Measurements from ENCODE around the gene TM6SF1.

The TM6SF1 gene

DNA sequence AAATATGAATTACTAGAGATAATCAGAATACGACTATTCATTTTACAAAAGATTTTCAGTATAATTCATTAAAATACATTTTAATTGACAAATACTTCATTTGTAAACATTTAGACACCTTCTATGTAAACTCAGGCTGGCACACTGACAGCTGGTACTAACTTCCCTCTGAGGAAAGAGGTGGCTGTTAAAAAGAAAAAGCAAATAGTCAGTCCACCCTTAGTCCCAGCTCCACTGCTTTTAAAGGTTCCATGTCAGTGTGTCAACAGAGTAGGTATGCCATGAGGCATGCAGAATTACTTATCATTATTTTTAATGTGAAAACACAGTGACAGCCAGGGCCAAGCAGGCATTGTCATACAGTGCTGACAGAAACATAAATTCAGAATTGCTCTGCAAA, 16.1 kb downstream of the TM6SF1 start:
- no peaks in the 10 kb centered on the region for H3K27me3 ChIP-seq (replicated peaks; ENCODE audit: insufficient read depth, low read length)
- DNase-seq = no peak
- H3K27ac ChIP-seq (ENCODE audit: low read length) = no peak overlapping the region
- no peaks in the 10 kb centered on the region for H3K79me2 ChIP-seq (ENCODE audit: low read length)
- H3K4me3 ChIP-seq (ENCODE audit: low read length) = no peak overlapping the region
- H3K4me2 ChIP-seq (ENCODE audit: low read depth, low read length) = no peak overlapping the region
- H3K9me2 ChIP-seq (replicated peaks; ENCODE audit: insufficient read depth, low read length) = no peaks in the 10 kb centered on the region
- no peaks in the 10 kb centered on the region for H3K4me1 ChIP-seq (ENCODE audit: low read length)
- H3F3A ChIP-seq (ENCODE audit: insufficient read depth, low read length) = no peaks in the 10 kb centered on the region
- no peak overlapping the region for H3K9ac ChIP-seq (ENCODE audit: low read length)
- H3K36me3 ChIP-seq (replicated peaks; ENCODE audit: insufficient read depth, low read length) = no peaks in the 10 kb centered on the region
- TF ChIP-seq, protein P1, sequence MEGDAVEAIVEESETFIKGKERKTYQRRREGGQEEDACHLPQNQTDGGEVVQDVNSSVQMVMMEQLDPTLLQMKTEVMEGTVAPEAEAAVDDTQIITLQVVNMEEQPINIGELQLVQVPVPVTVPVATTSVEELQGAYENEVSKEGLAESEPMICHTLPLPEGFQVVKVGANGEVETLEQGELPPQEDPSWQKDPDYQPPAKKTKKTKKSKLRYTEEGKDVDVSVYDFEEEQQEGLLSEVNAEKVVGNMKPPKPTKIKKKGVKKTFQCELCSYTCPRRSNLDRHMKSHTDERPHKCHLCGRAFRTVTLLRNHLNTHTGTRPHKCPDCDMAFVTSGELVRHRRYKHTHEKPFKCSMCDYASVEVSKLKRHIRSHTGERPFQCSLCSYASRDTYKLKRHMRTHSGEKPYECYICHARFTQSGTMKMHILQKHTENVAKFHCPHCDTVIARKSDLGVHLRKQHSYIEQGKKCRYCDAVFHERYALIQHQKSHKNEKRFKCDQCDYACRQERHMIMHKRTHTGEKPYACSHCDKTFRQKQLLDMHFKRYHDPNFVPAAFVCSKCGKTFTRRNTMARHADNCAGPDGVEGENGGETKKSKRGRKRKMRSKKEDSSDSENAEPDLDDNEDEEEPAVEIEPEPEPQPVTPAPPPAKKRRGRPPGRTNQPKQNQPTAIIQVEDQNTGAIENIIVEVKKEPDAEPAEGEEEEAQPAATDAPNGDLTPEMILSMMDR (IDR thresholded peaks at IDR 0.05; ENCODE audit: low read length) = no peak
- no peak for TF ChIP-seq EZH2 (optimal IDR thresholded peaks at IDR 0.05; ENCODE audit: low read depth, low read length)
- no peak for TF ChIP-seq EZH2phosphoT487 (IDR thresholded peaks at IDR 0.05; ENCODE audit: low read length)
- H2AFZ ChIP-seq (ENCODE audit: low read length) = no peak overlapping the region
- no peaks in the 10 kb centered on the region for H3K9me3 ChIP-seq (replicated peaks; ENCODE audit: insufficient read depth, low read length)
- H4K20me1 ChIP-seq (ENCODE audit: insufficient read depth, low read length) = no peaks in the 10 kb centered on the region

DNA sequence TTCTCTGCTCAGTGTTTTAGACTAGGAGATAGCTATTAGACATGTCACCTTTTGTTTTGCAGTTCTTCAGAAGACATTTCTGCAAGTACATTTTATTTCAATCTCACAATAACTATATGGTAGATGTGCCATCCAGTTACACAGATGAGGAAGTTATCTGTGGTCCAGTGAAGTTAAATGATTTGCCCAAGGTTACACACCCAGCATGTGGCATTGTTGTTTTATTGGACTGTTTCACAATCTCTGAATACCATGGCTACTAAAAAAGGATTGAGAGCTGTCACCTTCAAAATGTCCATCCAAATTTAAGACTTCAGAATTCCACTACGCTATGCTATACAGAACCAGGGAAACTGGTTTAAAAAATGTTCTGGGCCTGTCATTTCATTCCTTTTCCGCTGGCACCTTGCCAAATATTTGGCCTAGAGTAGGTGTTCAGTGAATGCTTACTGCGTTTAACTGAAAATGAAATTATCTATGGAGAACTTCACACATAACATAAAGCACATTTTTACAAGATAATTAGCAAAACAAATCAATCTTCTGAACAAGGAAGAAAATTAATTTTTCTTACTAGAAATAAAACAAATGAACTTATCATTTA, 20.2 kb downstream of the TM6SF1 start:
- TF ChIP-seq, protein P1 (IDR thresholded peaks at IDR 0.05; ENCODE audit: low read length) = no peak
- TF ChIP-seq EZH2phosphoT487 (IDR thresholded peaks at IDR 0.05; ENCODE audit: low read length) = no peak
- no peak for TF ChIP-seq EZH2 (optimal IDR thresholded peaks at IDR 0.05; ENCODE audit: low read depth, low read length)
- DNase-seq = no peak
- Histone ChIP-seq H4K20me1 (ENCODE audit: insufficient read depth, low read length) (no peaks in the 10 kb centered on the region), H3K9me2 (replicated peaks; ENCODE audit: insufficient read depth, low read length) (no peaks in the 10 kb centered on the region), H3K4me3 (ENCODE audit: low read length) (no peak overlapping the region), H3K4me1 (ENCODE audit: low read length) (no peaks in the 10 kb centered on the region), H3K79me2 (ENCODE audit: low read length) (no peaks in the 10 kb centered on the region), H3K36me3 (replicated peaks; ENCODE audit: insufficient read depth, low read length) (no peaks in the 10 kb centered on the region), H3K4me2 (ENCODE audit: low read depth, low read length) (no peak overlapping the region), H3K27me3 (replicated peaks; ENCODE audit: insufficient read depth, low read length) (no peaks in the 10 kb centered on the region), H3K9me3 (replicated peaks; ENCODE audit: insufficient read depth, low read length) (no peaks in the 10 kb centered on the region), H3K27ac (ENCODE audit: low read length) (no peak overlapping the region), H3K9ac (ENCODE audit: low read length) (no peak overlapping the region), H2AFZ (ENCODE audit: low read length) (no peak overlapping the region), H3F3A (ENCODE audit: insufficient read depth, low read length) (no peaks in the 10 kb centered on the region)

DNA sequence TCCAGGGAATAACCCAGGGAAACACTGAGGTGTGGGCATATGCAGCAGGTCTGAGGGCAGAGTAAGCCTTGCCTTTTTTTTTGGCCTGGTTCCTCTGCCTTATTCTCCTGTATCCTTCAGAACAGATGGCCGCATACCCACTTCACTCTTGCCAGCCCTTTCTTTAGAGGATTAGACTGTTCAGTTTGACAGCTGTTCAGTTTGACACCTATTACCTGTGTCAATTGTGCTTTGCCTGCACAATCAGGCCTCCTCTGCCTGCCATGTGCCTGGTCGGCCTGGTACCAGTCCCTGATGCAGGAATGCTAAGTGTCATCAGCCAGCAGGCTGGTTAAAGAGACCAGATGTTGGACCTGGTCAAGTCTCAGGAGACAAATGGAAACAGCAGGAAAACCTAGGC, 22.3 kb downstream of the TM6SF1 start:
- no peak for DNase-seq
- no peaks in the 10 kb centered on the region for H3K4me1 ChIP-seq (ENCODE audit: low read length)
- H4K20me1 ChIP-seq (ENCODE audit: insufficient read depth, low read length) = no peaks in the 10 kb centered on the region
- H3K27me3 ChIP-seq (replicated peaks; ENCODE audit: insufficient read depth, low read length) = no peaks in the 10 kb centered on the region
- H3K27ac ChIP-seq (ENCODE audit: low read length) = no peak overlapping the region
- no peaks in the 10 kb centered on the region for H3F3A ChIP-seq (ENCODE audit: insufficient read depth, low read length)
- H2AFZ ChIP-seq (ENCODE audit: low read length) = no peak overlapping the region
- TF ChIP-seq, protein P1 (IDR thresholded peaks at IDR 0.05; ENCODE audit: low read length) = no peak
- TF ChIP-seq EZH2 (optimal IDR thresholded peaks at IDR 0.05; ENCODE audit: low read depth, low read length) (no peak), EZH2phosphoT487 (IDR thresholded peaks at IDR 0.05; ENCODE audit: low read length) (no peak)
- H3K9me3 ChIP-seq (replicated peaks; ENCODE audit: insufficient read depth, low read length) = no peaks in the 10 kb centered on the region
- H3K9me2 ChIP-seq (replicated peaks; ENCODE audit: insufficient read depth, low read length) = no peaks in the 10 kb centered on the region
- H3K4me2 ChIP-seq (ENCODE audit: low read depth, low read length) = no peak overlapping the region
- no peaks in the 10 kb centered on the region for H3K36me3 ChIP-seq (replicated peaks; ENCODE audit: insufficient read depth, low read length)
- H3K79me2 ChIP-seq (ENCODE audit: low read length) = no peaks in the 10 kb centered on the region
- no peak overlapping the region for H3K4me3 ChIP-seq (ENCODE audit: low read length)
- no peak overlapping the region for H3K9ac ChIP-seq (ENCODE audit: low read length)
